Ovary (tissue), 9 donors: ENCODE measurements around the gene PEX1. TPM values are rescaled to one million over a fixed set of nuclear protein-coding genes. Genes with fewer than 3 reads are reported as not detected.

ENCODE experiments used
- DNase-seq, 5 donors: peaks; one replicate each; pipeline ENCODE4 v3.0.0-alpha.2; 2019 to 2020
- H3K27ac ChIP-seq, 2 donors: fragments of 200-600 bp; one replicate each; pipeline versions ENCODE4 v1.5.1 to v1.8.0; 2019 to 2022
- H3K27me3 ChIP-seq: fragments of 200-600 bp; one replicate; pipeline ENCODE4 v1.8.0; 2022
- H3K36me3 ChIP-seq: fragments of 200-600 bp; sonication (generic); one replicate; pipeline ENCODE4 v1.5.1; 2019
- H3K4me1 ChIP-seq: one replicate; pipeline ENCODE4 v1.8.1; 2013; ENCODE audit warnings: mild to moderate bottlenecking, moderate library complexity; ENCODE audit not compliant: insufficient read depth
- H3K4me3 ChIP-seq: fragments of 200-600 bp; sonication (generic); one replicate; pipeline ENCODE4 v1.5.1; 2017
- H3K9me3 ChIP-seq, 2 donors: fragments of 200-600 bp in 1 of 2; sonication (generic) in 1 of 2; one replicate each; pipeline versions ENCODE4 v1.5.1 to v1.8.1; 2013 to 2019; ENCODE audit warnings: mild to moderate bottlenecking in 1 of 2, moderate library complexity in 1 of 2
- EP300 ChIP-seq: sonication (generic); formaldehyde crosslinking; IDR thresholded peaks from one replicate; pipeline ENCODE4 v1.6.1; 2017; ENCODE audit warnings: antibody characterized with exemption
- POLR2A ChIP-seq: fragments of 450-650 bp; IDR thresholded peaks from one replicate; pipeline ENCODE4 v1.6.1; 2017; ENCODE audit warnings: antibody characterized with exemption, mild to moderate bottlenecking, moderate library complexity
- WGBS, 3 donors: extraction: QIAGEN DNeasy Blood & Tissue Kit in 1 of 3; methylation state at CpG; one replicate each; pipeline versions ENCODE4 v1.1.5 to v1.1.7; 2013 to 2017; 5-methylcytosine and 5-hydroxymethylcytosine counted together
- intact Hi-C, 4 donors: fragments of 100-400 bp; cut with DNase I; formaldehyde crosslinking; loops; one replicate each; pipeline versions ENCODE4 v1.11.0 to v1.15.1; 2022 to 2023
- polyA plus RNA-seq, 2 donors: library from polyadenylated mRNA; stranded (reverse); fragments of 200-250 nt in 1 of 2; fragments of 350-450 nt in 1 of 2; fragmentation: Illumina TruSeq in 1 of 2; extraction: RNeasy Lipid Tissue Mini Kit (QIAGEN cat#74804) in 1 of 2; gene quantifications; one replicate each; pipeline ENCODE4 v1.2.3, GENCODE V29; 2013 to 2014
- total RNA-seq, 7 donors: library from RNA; depleted of rRNA in 2 of 7; stranded (reverse); fragments of >200 nt in 2 of 7; fragmentation: NEBNext Ultra II Directional in 3 of 7; extraction: Animal tissue kit (Norgen Biotek cat#: 25700) in 3 of 7; gene quantifications; one replicate each; pipeline versions ENCODE4 v1.1.0 to v1.2.4, GENCODE V29; 2016 to 2023
- donor health status: DM: no; HTN: no; CAD: no; lungs with moderate emphysema.
- donor health status: DM: no; HTN: no; CAD: no.
- donor health status: Bipolar disorder and iron deficiency.
- donor health status: DM: yes; HTN: yes; CAD: no.
- donor health status: DM: no; HTN: no; CAD: no.
- donor health status: DM: yes; HTN: yes; CAD: no.

Gene PEX1
- total and polyA plus RNA-seq, 9 donors: 11.9 to 21.4 (median 18.0) TPM

- Histone ChIP-seq H3K27ac (no peak overlapping the region), H3K4me3 (no peak overlapping the region), H3K36me3 (no peaks in the 10 kb centered on the region), H3K9me3 (no peaks in the 10 kb centered on the region), H3K4me1 (no peaks in the 10 kb centered on the region), H3K27me3 (no peaks in the 10 kb centered on the region)
- 50 to 70% (median 60%) methylated on average over 6 of the region's 6 CpGs for WGBS, 3 donors
- intact Hi-C loops: loop anchor here in 1 of 4 donors (10.0 kb wide), 1 partner anchor 193 kb away; the partner anchor contains the start of genes ANKIB1 and KRIT1
- TF ChIP-seq EP300 (no peak), POLR2A (no peak)
- DNase-seq: no peak
These were observed 90.3 kb downstream of the PEX1 start for GRCh38 chr7:92437956-92438491.

Other genes starting within 250 kb of the PEX1 start
- 10 to 100 TPM; 30.8 to 59.1 (median 40.7) TPM for gene GATAD1, start 81.0 kb downstream of the PEX1 start, total RNA-seq
- gene GATAD1, start 81.0 kb downstream of the PEX1 start, polyA plus RNA-seq: 10 to 100 TPM; 31.3 to 39.7 TPM
- not detected for gene ERVW-1, start 50.6 kb downstream of the PEX1 start, total RNA-seq
- gene ERVW-1, start 50.6 kb downstream of the PEX1 start, polyA plus RNA-seq: under 1 TPM in 1 of 2 donors, not detected in 1; 0.06 TPM
- gene RBM48, start 275 bp upstream of the PEX1 start, total RNA-seq: 10 to 100 TPM in 6 of 7 donors, 1 to 10 TPM in 1; 7.5 to 18.1 (median 13.6) TPM
- gene RBM48, start 275 bp upstream of the PEX1 start, polyA plus RNA-seq: 10 to 100 TPM; 12.6 to 24.4 TPM
- gene FAM133B, start 61.9 kb upstream of the PEX1 start, total RNA-seq: 10 to 100 TPM; 18.8 to 28.1 (median 23.5) TPM
- gene FAM133B, start 61.9 kb upstream of the PEX1 start, polyA plus RNA-seq: 10 to 100 TPM; 17.3 to 21.2 TPM